ENCODE data around the gene GAPT. TPM values are rescaled to one million over a fixed set of nuclear protein-coding genes. Genes with fewer than 3 reads are reported as not detected.

GAPT gene
- not detected in 2 replicates for total RNA-seq (2014; rRNA removed)
- polyA plus RNA-seq (2012), result not detected

DNA sequence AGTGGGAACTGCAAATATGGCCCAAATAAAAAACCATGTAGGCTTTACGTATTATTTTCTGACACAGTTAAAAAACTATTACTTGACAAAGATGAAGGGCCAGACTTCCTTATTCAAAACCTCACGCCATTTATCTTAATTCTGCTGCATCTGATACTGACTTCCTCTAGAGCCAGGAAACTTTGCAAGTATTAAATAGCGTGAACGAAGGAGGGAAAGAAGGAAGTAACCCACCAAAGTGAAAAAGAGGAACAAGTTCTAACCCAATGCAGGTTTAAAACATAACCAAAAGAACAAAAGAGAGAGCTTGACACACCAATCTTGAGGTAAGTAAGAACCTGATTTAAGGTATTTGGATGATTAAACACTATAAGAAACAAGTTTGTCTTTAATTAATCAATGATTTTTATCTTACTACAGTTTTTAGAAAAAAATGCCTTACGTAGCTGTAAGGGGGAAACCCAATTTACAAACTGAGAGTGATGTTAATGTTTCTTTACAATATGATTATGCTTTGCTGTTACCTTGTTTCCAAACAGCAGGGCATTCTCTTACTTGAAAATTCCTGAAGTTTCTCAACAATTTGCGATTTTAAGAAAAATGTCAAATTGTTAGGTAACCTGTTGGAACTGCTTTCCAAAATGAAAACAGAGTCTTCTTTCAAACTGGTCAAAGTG lies at the start of gene GAPT:
GAPT (plus strand) TSS at position 220 of the 677 bp plus-strand sequence. CDS start 3,102 bp downstream, outside the sequence.
- DNase-seq (ENCODE audit: low read depth), result no peak

GRCh38 chr5:58444805-58445204 lies 46.4 kb upstream of the GAPT start:
- no peak for DNase-seq (ENCODE audit: low read depth)

DNA sequence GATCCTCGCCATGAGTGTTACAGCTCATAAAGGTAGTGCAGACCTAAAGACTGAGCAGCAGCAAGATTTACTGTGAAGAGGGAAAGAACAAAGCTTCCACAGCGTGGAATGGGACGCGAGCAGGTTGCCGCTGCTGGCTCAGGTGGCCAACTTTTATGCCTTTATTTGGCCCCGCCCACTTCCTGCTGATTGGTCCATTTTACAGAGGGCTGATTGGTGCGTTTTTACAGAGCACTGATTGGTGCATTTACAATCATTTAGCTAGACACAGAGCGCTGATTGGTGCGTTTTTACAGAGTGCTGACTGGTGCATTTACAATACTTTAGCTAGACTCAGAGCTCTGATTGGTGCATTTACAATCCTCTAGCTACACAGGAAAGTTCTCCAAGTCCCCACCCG lies 45.2 kb upstream of the GAPT start:
- DNase-seq (ENCODE audit: low read depth), result no peak

- DNase-seq (ENCODE audit: low read depth), result peak; percentile 63
Observed at GRCh38 chr5:58447226-58447625, 44.0 kb upstream of the GAPT start.

DNA sequence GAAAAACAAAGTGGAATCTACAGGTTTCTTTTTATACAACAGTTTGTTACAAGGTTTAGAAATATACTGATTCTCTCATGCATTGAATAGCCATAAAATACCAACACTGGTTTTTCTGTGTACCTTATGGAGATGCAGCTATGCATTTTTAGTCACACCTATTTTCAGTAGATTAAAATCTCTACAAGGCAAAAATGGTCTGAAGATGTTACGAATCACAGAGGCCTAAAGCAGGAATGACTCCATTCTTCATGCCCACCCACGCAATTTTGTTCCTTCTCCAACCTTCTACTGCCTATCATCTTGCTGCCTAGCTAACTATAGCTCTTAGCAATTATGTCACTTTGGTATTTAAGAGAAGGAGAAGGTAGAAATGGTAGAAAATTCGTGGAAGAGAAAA lies 41.2 kb upstream of the GAPT start:
- DNase-seq (ENCODE audit: low read depth), result no peak

DNA sequence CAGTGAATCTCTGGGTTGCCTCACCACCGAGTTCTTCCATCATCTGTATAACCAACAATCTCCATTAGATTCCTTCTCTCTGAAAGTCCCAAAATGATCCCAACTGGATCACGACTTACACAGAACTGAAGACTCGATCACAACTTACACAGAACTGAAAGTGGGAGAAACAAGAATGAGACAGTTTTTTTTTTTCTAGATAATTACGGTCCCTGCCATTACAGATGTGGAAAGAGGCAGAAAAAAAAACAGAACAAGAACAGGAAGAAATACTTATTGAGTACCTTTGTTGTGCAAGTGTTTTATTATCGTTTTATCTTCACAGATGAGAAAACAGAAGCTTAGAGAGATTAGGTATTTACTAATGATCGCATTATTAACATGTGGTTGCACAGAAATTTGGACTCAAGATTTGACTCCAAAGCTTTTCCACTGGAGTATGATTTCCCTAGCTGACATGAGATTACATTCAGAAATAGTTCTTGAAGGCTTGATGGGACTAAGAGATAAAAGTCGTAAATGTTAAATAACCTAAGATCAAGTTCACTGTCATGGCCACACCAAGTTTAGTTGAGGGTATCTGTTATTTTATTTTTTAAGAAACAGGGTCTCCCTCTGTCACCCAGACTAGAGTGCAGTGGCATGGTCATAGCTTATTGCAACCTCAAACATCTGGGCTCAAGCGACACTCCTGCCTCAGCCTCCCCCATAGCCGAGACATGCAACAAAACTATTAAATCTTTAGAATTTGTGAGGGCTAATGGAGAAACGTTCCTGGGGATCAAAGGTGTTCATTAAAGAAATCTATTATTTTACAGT lies 40.2 kb upstream of the GAPT start:
- no peak for DNase-seq (ENCODE audit: low read depth)

- no peak for DNase-seq (ENCODE audit: low read depth)
Observed at GRCh38 chr5:58451732-58452565, 39.3 kb upstream of the GAPT start.

DNA sequence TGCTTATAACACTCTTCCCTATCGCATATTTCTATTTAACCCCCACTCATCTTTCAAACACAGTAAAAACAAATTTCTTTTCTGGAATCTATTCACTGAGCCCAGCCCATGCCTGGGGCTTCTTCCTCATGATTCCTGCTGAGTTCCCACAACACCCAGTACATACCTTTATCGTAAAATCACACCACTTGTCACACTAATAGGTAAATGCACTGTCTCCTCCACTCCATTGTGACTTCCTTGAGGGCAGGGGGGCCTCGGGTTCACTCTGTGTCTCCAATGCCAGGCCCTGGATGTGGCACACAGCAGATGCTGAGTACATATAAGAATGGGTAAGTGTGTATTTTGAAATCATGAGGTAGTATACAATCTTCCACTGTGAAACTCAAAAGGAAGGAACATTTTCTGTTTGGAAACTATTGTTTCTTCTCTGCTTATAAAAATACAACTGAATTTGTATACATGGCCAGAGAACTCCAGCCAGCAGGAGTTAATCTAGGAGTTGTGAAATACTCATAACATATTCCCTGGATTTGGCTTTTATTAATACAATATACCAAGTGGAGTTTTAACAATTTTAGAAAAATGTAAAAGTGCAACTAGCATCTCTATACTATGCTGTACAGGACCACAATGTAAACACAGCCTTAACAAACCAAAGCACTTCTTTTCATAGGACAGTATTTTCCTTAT lies 38.5 kb upstream of the GAPT start:
- DNase-seq (ENCODE audit: low read depth), result no peak

- DNase-seq (ENCODE audit: low read depth), result no peak
Observed at GRCh38 chr5:58453306-58453705, 37.9 kb upstream of the GAPT start.

- DNase-seq (ENCODE audit: low read depth), result no peak
Observed at GRCh38 chr5:58454025-58454424, 37.2 kb upstream of the GAPT start.

- DNase-seq (ENCODE audit: low read depth), result peak; percentile 66
Observed at GRCh38 chr5:58455066-58455465, 36.2 kb upstream of the GAPT start.

DNA sequence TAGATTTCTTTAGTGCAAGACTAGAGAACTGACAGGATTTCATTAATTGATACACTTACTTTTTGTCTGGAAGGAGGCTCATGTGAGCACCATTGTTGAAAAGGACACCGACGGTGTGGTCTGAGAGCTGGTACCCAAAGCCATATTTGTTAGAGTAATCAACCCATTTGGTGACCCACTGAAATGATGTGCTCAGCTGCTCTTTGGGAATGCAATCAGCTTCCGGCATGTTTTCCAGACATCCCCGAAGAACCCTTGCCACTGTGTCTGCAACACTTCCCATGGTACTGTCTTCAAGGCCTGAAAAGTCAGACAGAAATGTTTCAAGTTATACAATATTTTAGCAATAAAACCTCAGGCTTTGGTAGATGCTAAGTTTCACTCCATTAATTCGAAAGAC lies 35.8 kb upstream of the GAPT start:
- no peak for DNase-seq (ENCODE audit: low read depth)

- DNase-seq (ENCODE audit: low read depth), result no peak
Observed at GRCh38 chr5:58456026-58456425, 35.2 kb upstream of the GAPT start.

- DNase-seq (ENCODE audit: low read depth), result no peak
Observed at GRCh38 chr5:58456486-58456885, 34.7 kb upstream of the GAPT start.

- DNase-seq (ENCODE audit: low read depth), result no peak
Observed at GRCh38 chr5:58457050-58457449, 34.2 kb upstream of the GAPT start.

DNA sequence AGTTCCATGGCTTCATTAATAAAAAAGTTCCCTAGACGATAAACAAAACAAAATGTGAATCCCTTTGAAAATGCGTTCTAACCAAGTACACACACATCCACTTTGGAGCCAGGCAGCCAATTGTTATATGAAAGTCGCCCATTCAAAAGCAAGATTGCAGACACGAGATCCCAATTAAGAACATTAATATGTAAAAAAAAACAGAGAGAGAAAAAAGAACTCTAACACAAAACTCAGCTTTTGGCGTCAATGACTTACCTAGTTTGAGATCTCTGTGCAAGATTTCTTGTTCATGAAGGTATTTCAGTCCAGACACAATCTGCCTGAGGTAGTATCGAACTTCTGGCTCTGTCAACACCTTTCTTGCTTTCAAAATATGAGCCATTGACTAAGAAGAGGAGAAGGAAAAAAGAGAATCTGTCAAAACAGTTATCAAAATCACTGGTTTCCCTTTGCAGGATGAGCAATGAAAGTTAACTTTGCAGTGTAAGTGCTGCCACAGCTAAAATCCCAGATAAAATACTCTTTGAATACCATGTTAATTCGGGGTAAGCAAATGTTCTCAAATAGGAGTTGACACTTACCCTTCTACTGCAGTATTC lies 33.0 kb upstream of the GAPT start:
- DNase-seq (ENCODE audit: low read depth), result no peak

DNA sequence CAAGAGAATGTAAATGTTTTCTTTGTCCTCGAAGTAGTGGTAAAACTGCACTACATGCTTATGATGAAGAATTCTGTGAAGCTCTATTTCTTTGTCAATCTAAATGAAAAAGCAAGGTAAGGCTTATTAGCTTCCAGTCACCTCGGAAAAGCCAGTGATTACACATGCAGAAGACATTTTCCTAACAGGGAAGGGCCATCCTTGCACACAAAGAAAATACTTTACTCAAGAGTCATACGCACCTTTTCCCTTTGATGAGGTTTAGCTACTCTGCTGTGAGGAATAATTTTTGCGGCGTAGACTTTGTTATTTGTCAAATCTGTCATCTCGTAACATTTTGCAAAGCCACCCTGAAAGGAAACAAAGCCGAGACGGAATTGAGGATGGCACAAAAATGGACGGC lies 32.5 kb upstream of the GAPT start:
- DNase-seq (ENCODE audit: low read depth), result no peak

DNA sequence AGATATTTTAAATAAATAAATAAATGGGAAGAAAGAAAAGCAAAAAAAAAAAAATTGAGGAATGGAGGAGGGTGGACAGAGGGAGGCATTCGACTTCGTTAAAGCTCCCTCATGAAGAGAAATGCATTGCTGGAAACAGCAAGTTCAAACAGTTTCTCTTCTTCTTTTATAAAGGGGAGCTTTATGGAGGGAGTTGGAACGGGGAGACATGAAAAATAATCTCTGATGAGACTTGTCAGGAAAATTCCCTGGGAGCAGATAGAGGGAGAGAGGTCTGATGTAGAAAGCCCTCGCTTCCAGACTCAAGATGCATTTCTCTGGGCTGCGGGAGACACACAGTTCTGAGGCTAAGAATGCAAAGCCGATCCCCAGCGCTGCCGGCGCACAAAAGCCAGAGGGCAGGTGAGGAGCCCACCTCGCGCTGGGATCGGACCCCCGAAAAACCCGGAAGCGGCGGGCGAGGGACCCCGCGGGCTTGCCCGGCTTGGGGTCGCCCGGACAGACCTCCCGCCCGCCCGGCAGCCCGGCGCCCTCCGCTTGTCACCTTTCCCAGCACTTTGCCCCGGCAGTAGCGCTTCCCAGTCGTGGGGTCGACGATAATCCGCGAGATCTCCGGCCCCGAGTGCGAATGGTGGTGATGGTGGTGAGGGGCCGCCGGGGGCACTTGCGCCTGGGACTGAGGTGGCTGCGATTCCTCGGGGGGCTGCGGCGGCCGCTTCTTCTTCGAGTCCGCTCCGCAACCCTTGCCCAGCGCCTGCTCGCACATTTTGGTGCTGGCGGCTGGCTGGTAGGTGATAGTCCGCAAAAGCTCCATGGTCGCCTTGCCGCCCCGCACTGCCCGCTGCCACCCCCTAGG lies 31.9 kb upstream of the GAPT start:
- DNase-seq (ENCODE audit: low read depth), result peak; percentile 52

GRCh38 chr5:58460002-58460731 lies 31.1 kb upstream of the GAPT start, which contains the start of gene PLK2:
TSS of gene PLK2 (minus strand) at chr5:58460086. CDS start at chr5:58459959, 127 bp downstream.
- DNase-seq (ENCODE audit: low read depth), result peak; percentile 91
